Adrenal gland (tissue), 19 donors: ENCODE results near the gene MGAM2. TPM values are rescaled to one million over a fixed set of nuclear protein-coding genes. Genes with fewer than 3 reads are reported as not detected.

ENCODE experiments used
- DNase-seq, 7 donors: peaks; one replicate each; pipeline ENCODE4 v3.0.0-alpha.2; 2019 to 2020
- H3K27ac ChIP-seq, 5 donors: fragments of 200-600 bp; sonication (generic) in 4 of 5; 1 replicate in 3 of 5; 2 replicates in 2 of 5; pipeline versions ENCODE4 v1.5.1 to v1.8.0; 2016 to 2020; ENCODE audit warnings: mild to moderate bottlenecking in 1 of 5
- H3K27me3 ChIP-seq: fragments of 200-600 bp; 2 replicates; pipeline ENCODE4 v1.8.0; 2021
- H3K36me3 ChIP-seq, 2 donors: fragments of 200-600 bp; replicated peaks in 1 of 2; 1 replicate in 1 of 2; 2 replicates in 1 of 2; pipeline versions ENCODE4 v1.5.1 to v1.8.0; 2018 to 2022
- H3K4me1 ChIP-seq, 2 donors: fragments of 200-600 bp; replicated peaks in 1 of 2; 1 replicate in 1 of 2; 2 replicates in 1 of 2; pipeline versions ENCODE4 v1.5.1 to v1.8.0; 2018 to 2021
- H3K4me3 ChIP-seq, 4 donors: fragments of 200-600 bp; sonication (generic) in 3 of 4; one replicate each; pipeline ENCODE4 v1.5.1; 2016 to 2018
- H3K9me3 ChIP-seq, 3 donors: fragments of 200-600 bp; sonication (generic) in 1 of 3; replicated peaks in 1 of 3; 1 replicate in 2 of 3; 2 replicates in 1 of 3; pipeline versions ENCODE4 v1.5.1 to v1.8.0; 2016 to 2021
- CTCF ChIP-seq, 6 experiments: fragments of 450-650 bp in 4 of 6; fragments of 200-600 bp in 2 of 6; sonication (generic) in 1 of 6; IDR thresholded peaks; 1 replicate in 5 of 6; 2 replicates in 1 of 6; pipeline versions ENCODE4 v1.5.1 to v1.8.0; 2016 to 2021; ENCODE audit warnings: antibody characterized with exemption in 6 of 6, mild to moderate bottlenecking in 2 of 6, moderate library complexity in 1 of 6
- POLR2A ChIP-seq, 2 donors: fragments of 450-650 bp; IDR thresholded peaks; one replicate each; pipeline ENCODE4 v1.6.1; 2017; ENCODE audit warnings: antibody characterized with exemption in 2 of 2, mild to moderate bottlenecking in 2 of 2, moderate library complexity in 1 of 2
- WGBS, 4 donors: extraction: QIAGEN DNeasy Blood & Tissue Kit in 2 of 4; methylation state at CpG; one replicate each; pipeline versions ENCODE4 v1.1.5 to v1.1.7; 2013 to 2017; 5-methylcytosine and 5-hydroxymethylcytosine counted together
- intact Hi-C, 2 donors: fragments of 100-400 bp; cut with DNase I; formaldehyde crosslinking; loops; one replicate each; pipeline versions ENCODE4 v1.14.1 to v1.15.0; 2022 to 2023
- long read RNA-seq, 10 donors: library from polyadenylated mRNA in 3 of 10; unstranded in 2 of 10; stranded (forward) in 1 of 10; transcript quantifications; one replicate each; pipeline ENCODE4 v2.0.0 and lab custom pipeline, GENCODE V29; 2021 to 2026
- polyA plus RNA-seq, 3 donors: library from polyadenylated mRNA; stranded (reverse); fragments of 200-250 nt in 2 of 3; fragments of 350-450 nt in 1 of 3; fragmentation: Illumina TruSeq in 1 of 3; extraction: RNeasy Lipid Tissue Mini Kit (QIAGEN cat#74804) in 1 of 3; gene quantifications; one replicate each; pipeline ENCODE4 v1.2.3, GENCODE V29; 2013 to 2014
- total RNA-seq, 9 donors: library from RNA; depleted of rRNA in 4 of 9; stranded (reverse); fragments of >200 nt in 4 of 9; fragments of 120-200 nt in 1 of 9; fragmentation: NEBNext Ultra II Directional in 1 of 9; extraction: Animal tissue kit (Norgen Biotek cat#: 25700) in 1 of 9; gene quantifications; one replicate each; pipeline versions ENCODE4 v1.1.0 to v1.2.4, GENCODE V29; 2013 to 2023
- donor health status: healthy with polysubstance abuse.
- donor health status: Bipolar disorder and iron deficiency.
- donor health status: DM: yes; HTN: yes; CAD: no.
- donor health status: DM: no; HTN: no; CAD: no.
- donor health status: DM: no; HTN: no; CAD: no.
- donor health status: DM: yes; HTN: yes; CAD: no.

Gene MGAM2
- total RNA-seq, result under 1 TPM in 1 of 9 donors, not detected in 8; under 0.01 TPM
- polyA plus RNA-seq, result under 1 TPM in 1 of 3 donors, not detected in 2; 0.05 TPM
- long read RNA-seq, donor 1, result 0 reads
- long read RNA-seq, donor 2, result 0 reads
- long read RNA-seq, donor 3, result 0 reads
- long read RNA-seq, donor 4, result 0 reads
- long read RNA-seq, donor 5, result 0 reads
- long read RNA-seq, donor 6, result 0 reads
- long read RNA-seq, donor 7, result 0 reads
- long read RNA-seq, donor 8, result 0 reads
- long read RNA-seq, donor 9, result 0 reads
- long read RNA-seq, donor 10, result 0 reads

- intact Hi-C loops, result no loop called here
- no peak for TF ChIP-seq POLR2A (IDR thresholded peaks at IDR 0.05)
- no peak for TF ChIP-seq CTCF (IDR thresholded peaks at IDR 0.05)
- Histone ChIP-seq H3K4me1 (no peaks in the 10 kb centered on the region), H3K4me3 (no peak within 1 kb of the TSS), H3K36me3 (no peaks in the 10 kb centered on the region), H3K27me3 (no peaks in the 10 kb centered on the region), H3K27ac (no peak within 1 kb of the TSS), H3K9me3 (no peaks in the 10 kb centered on the region)
- 57 to 67% (median 60%) methylated on average over 4 of the region's 4 CpGs for WGBS, 4 donors
- DNase-seq, result no peak
These were observed at the start of gene MGAM2 for GRCh38 chr7:142111499-142111898. Gene MGAM2 (plus strand): TSS chr7:142111718. CDS start chr7:142116874, 5,156 bp downstream.

GRCh38 chr7:142063551-142064442 lies 47.7 kb upstream of the MGAM2 start:
- no peak for DNase-seq
- H3K36me3 ChIP-seq, result no peaks in the 10 kb centered on the region
- intact Hi-C loops, result loop anchor here in 1 of 2 donors (5.0 kb wide), 1 partner anchor 34 kb away; no protein-coding TSS in a partner anchor
- H3K9me3 ChIP-seq, result no peaks in the 10 kb centered on the region
- H3K4me3 ChIP-seq, result no peak overlapping the region
- no peak overlapping the region for H3K27ac ChIP-seq
- no peak for TF ChIP-seq CTCF (IDR thresholded peaks at IDR 0.05)
- TF ChIP-seq POLR2A (IDR thresholded peaks at IDR 0.05), result no peak
- H3K4me1 ChIP-seq, result no peaks in the 10 kb centered on the region
- 59 to 80% (median 65%) methylated on average over 5 to 12 of the region's 12 CpGs for WGBS, 4 donors
- H3K27me3 ChIP-seq, result no peaks in the 10 kb centered on the region

- Histone ChIP-seq H3K27ac (no peak overlapping the region), H3K4me1 (no peaks in the 10 kb centered on the region), H3K36me3 (no peaks in the 10 kb centered on the region), H3K4me3 (no peak overlapping the region), H3K9me3 (no peaks in the 10 kb centered on the region), H3K27me3 (no peaks in the 10 kb centered on the region)
- TF ChIP-seq POLR2A (IDR thresholded peaks at IDR 0.05), result no peak
- TF ChIP-seq CTCF (IDR thresholded peaks at IDR 0.05), result no peak
- no peak for DNase-seq
- intact Hi-C loops, result no loop called here
- WGBS, 4 donors, result 76 to 91% (median 87%) methylated on average over 8 of the region's 8 CpGs
These were observed 45.0 kb upstream of the MGAM2 start for GRCh38 chr7:142066536-142066935.

GRCh38 chr7:142077762-142078161 lies 33.8 kb upstream of the MGAM2 start:
- no peak overlapping the region for H3K4me3 ChIP-seq
- H3K27ac ChIP-seq, result no peak overlapping the region
- 82 to 92% (median 85%) methylated on average over 4 of the region's 4 CpGs for WGBS, 4 donors
- no peak for TF ChIP-seq POLR2A (IDR thresholded peaks at IDR 0.05)
- TF ChIP-seq CTCF (IDR thresholded peaks at IDR 0.05), result no peak
- no peaks in the 10 kb centered on the region for H3K4me1 ChIP-seq
- H3K9me3 ChIP-seq, result no peaks in the 10 kb centered on the region
- H3K36me3 ChIP-seq, result no peaks in the 10 kb centered on the region
- DNase-seq, result no peak
- H3K27me3 ChIP-seq, result no peaks in the 10 kb centered on the region
- intact Hi-C loops, result no loop called here
